Measurements from ENCODE around the gene ADGRG3. TPM values are rescaled to one million over a fixed set of nuclear protein-coding genes. Genes with fewer than 3 reads are reported as not detected.

Gene ADGRG3
- total and polyA plus RNA-seq, 2 of the 13 experiments (the other 11 are each of a cell fraction or from before 2014, with no cell fraction given): 2.7 to 11.8 TPM

GRCh38 chr16:57723170-57723569 lies 55.1 kb downstream of the ADGRG3 start (continued):
- TF ChIP-seq ZNF770 (CRISPR knock-in tag; IDR thresholded peaks at IDR 0.05): peak; percentile 91
- TF ChIP-seq NR2F6 (IDR thresholded peaks at IDR 0.05): 0 out of 2 replicates have a peak, but pooled peaks have one; percentile 16
- 0 out of 2 replicates have a peak, but pooled peaks have one; percentile 35 for TF ChIP-seq NR2F6 (CRISPR knock-in tag; IDR thresholded peaks at IDR 0.05)
- no peak for TF ChIP-seq ZNF549 (CRISPR knock-in tag; IDR thresholded peaks at IDR 0.05)
- TF ChIP-seq PPARG (CRISPR knock-in tag; conservative IDR thresholded peaks at IDR 0.05): no peak
- TF ChIP-seq ZNF224 (CRISPR knock-in tag; IDR thresholded peaks at IDR 0.05): 0 out of 2 replicates have a peak, but pooled peaks have one; percentile 27
- TF ChIP-seq RAD21 (CRISPR knock-in tag; IDR thresholded peaks at IDR 0.05): peak; percentile 36; the same call in 1 of the 2 replicates
- TF ChIP-seq STAG1 (CRISPR knock-in tag; IDR thresholded peaks at IDR 0.05): peak; percentile 82
- TF ChIP-seq NKX3-1 (CRISPR knock-in tag; IDR thresholded peaks at IDR 0.05): no peak
- TF ChIP-seq HOXA5 (CRISPR knock-in tag; IDR thresholded peaks at IDR 0.05): no peak
- no peak for TF ChIP-seq ZNF326 (CRISPR knock-in tag; IDR thresholded peaks at IDR 0.05; ENCODE audit: borderline replicate concordance)
- peak; percentile 72 for TF ChIP-seq CTCF (CRISPR knock-in tag; IDR thresholded peaks at IDR 0.05)
- no peak for TF ChIP-seq ZNF652 (CRISPR knock-in tag; IDR thresholded peaks at IDR 0.05; ENCODE audit: borderline replicate concordance, low read depth)
- no peak for TF ChIP-seq ZNF567 (CRISPR knock-in tag; IDR thresholded peaks at IDR 0.05; ENCODE audit: borderline replicate concordance)
- no peak for TF ChIP-seq NRL (CRISPR knock-in tag; IDR thresholded peaks at IDR 0.05; ENCODE audit: borderline replicate concordance)
- no peak for TF ChIP-seq HDAC2 (CRISPR knock-in tag; IDR thresholded peaks at IDR 0.05)
- TF ChIP-seq ZNF703 (CRISPR knock-in tag; IDR thresholded peaks at IDR 0.05; ENCODE audit: borderline replicate concordance): no peak
- no peak for TF ChIP-seq TFDP2 (CRISPR knock-in tag; IDR thresholded peaks at IDR 0.05)
- TF ChIP-seq RXRB (CRISPR knock-in tag; IDR thresholded peaks at IDR 0.05; ENCODE audit: borderline replicate concordance): peak; percentile 28; the same call in 1 of the 2 replicates
- no peak for TF ChIP-seq RFX5 (IDR thresholded peaks at IDR 0.05; ENCODE audit: low read depth, low read length)

Data from HepG2 (cell line).